Ovary (tissue), 9 donors: ENCODE results near the gene B3GALNT1. TPM values are rescaled to one million over a fixed set of nuclear protein-coding genes. Genes with fewer than 3 reads are reported as not detected.

Experiments used
- DNase-seq, 5 donors: peaks; one replicate each; pipeline ENCODE4 v3.0.0-alpha.2; 2019 to 2020
- H3K27ac ChIP-seq, 2 donors: fragments of 200-600 bp; one replicate each; pipeline versions ENCODE4 v1.5.1 to v1.8.0; 2019 to 2022
- H3K27me3 ChIP-seq: fragments of 200-600 bp; one replicate; pipeline ENCODE4 v1.8.0; 2022
- H3K36me3 ChIP-seq: fragments of 200-600 bp; sonication (generic); one replicate; pipeline ENCODE4 v1.5.1; 2019
- H3K4me1 ChIP-seq: one replicate; pipeline ENCODE4 v1.8.1; 2013; ENCODE audit warnings: mild to moderate bottlenecking, moderate library complexity; ENCODE audit not compliant: insufficient read depth
- H3K4me3 ChIP-seq: fragments of 200-600 bp; sonication (generic); one replicate; pipeline ENCODE4 v1.5.1; 2017
- H3K9me3 ChIP-seq, 2 donors: fragments of 200-600 bp in 1 of 2; sonication (generic) in 1 of 2; one replicate each; pipeline versions ENCODE4 v1.5.1 to v1.8.1; 2013 to 2019; ENCODE audit warnings: mild to moderate bottlenecking in 1 of 2, moderate library complexity in 1 of 2
- EP300 ChIP-seq: sonication (generic); formaldehyde crosslinking; IDR thresholded peaks from one replicate; pipeline ENCODE4 v1.6.1; 2017; ENCODE audit warnings: antibody characterized with exemption
- POLR2A ChIP-seq: fragments of 450-650 bp; IDR thresholded peaks from one replicate; pipeline ENCODE4 v1.6.1; 2017; ENCODE audit warnings: antibody characterized with exemption, mild to moderate bottlenecking, moderate library complexity
- WGBS, 3 donors: extraction: QIAGEN DNeasy Blood & Tissue Kit in 1 of 3; methylation state at CpG; one replicate each; pipeline versions ENCODE4 v1.1.5 to v1.1.7; 2013 to 2017; 5-methylcytosine and 5-hydroxymethylcytosine counted together
- intact Hi-C, 4 donors: fragments of 100-400 bp; cut with DNase I; formaldehyde crosslinking; loops; one replicate each; pipeline versions ENCODE4 v1.11.0 to v1.15.1; 2022 to 2023
- polyA plus RNA-seq, 2 donors: library from polyadenylated mRNA; stranded (reverse); fragments of 200-250 nt in 1 of 2; fragments of 350-450 nt in 1 of 2; fragmentation: Illumina TruSeq in 1 of 2; extraction: RNeasy Lipid Tissue Mini Kit (QIAGEN cat#74804) in 1 of 2; gene quantifications; one replicate each; pipeline ENCODE4 v1.2.3, GENCODE V29; 2013 to 2014
- total RNA-seq, 7 donors: library from RNA; depleted of rRNA in 2 of 7; stranded (reverse); fragments of >200 nt in 2 of 7; fragmentation: NEBNext Ultra II Directional in 3 of 7; extraction: Animal tissue kit (Norgen Biotek cat#: 25700) in 3 of 7; gene quantifications; one replicate each; pipeline versions ENCODE4 v1.1.0 to v1.2.4, GENCODE V29; 2016 to 2023
- TF ChIP-seq, protein P1 (sequence below), 3 donors: fragments of 450-650 bp in 2 of 3; fragments of 200-600 bp in 1 of 3; IDR thresholded peaks; one replicate each; pipeline versions ENCODE4 v1.5.1 to v1.8.0; 2016 to 2022; ENCODE audit warnings: antibody characterized with exemption in 3 of 3, mild to moderate bottlenecking in 1 of 3
- donor health status: DM: no; HTN: no; CAD: no; lungs with moderate emphysema.
- donor health status: DM: no; HTN: no; CAD: no.
- donor health status: Bipolar disorder and iron deficiency.
- donor health status: DM: yes; HTN: yes; CAD: no.
- donor health status: DM: no; HTN: no; CAD: no.
- donor health status: DM: yes; HTN: yes; CAD: no.

Gene B3GALNT1
- total and polyA plus RNA-seq, 9 donors, result 6.4 to 31.0 (median 18.2) TPM

GRCh38 chr3:161096771-161097367 is 8.3 kb downstream of the B3GALNT1 start:
- Histone ChIP-seq H3K36me3 (no peaks in the 10 kb centered on the region), H3K27me3 (no peaks in the 10 kb centered on the region), H3K9me3 (no peaks in the 10 kb centered on the region), H3K4me3 (no peak overlapping the region), H3K4me1 (no peaks in the 10 kb centered on the region), H3K27ac (no peak overlapping the region)
- intact Hi-C loops, result no loop called here
- 78 to 89% (median 81%) methylated on average over 7 of the region's 7 CpGs for WGBS, 3 donors
- TF ChIP-seq, protein P1, sequence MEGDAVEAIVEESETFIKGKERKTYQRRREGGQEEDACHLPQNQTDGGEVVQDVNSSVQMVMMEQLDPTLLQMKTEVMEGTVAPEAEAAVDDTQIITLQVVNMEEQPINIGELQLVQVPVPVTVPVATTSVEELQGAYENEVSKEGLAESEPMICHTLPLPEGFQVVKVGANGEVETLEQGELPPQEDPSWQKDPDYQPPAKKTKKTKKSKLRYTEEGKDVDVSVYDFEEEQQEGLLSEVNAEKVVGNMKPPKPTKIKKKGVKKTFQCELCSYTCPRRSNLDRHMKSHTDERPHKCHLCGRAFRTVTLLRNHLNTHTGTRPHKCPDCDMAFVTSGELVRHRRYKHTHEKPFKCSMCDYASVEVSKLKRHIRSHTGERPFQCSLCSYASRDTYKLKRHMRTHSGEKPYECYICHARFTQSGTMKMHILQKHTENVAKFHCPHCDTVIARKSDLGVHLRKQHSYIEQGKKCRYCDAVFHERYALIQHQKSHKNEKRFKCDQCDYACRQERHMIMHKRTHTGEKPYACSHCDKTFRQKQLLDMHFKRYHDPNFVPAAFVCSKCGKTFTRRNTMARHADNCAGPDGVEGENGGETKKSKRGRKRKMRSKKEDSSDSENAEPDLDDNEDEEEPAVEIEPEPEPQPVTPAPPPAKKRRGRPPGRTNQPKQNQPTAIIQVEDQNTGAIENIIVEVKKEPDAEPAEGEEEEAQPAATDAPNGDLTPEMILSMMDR (IDR thresholded peaks at IDR 0.05), result no peak
- TF ChIP-seq EP300 (no peak), POLR2A (no peak)
- DNase-seq, result no peak

GRCh38 chr3:161093895-161094294 is 11.3 kb downstream of the B3GALNT1 start:
- H3K27ac ChIP-seq, result no peak overlapping the region
- H3K4me3 ChIP-seq, result no peak overlapping the region
- H3K9me3 ChIP-seq, result no peaks in the 10 kb centered on the region
- no peaks in the 10 kb centered on the region for H3K4me1 ChIP-seq
- no peak for DNase-seq
- no peaks in the 10 kb centered on the region for H3K27me3 ChIP-seq
- H3K36me3 ChIP-seq, result no peaks in the 10 kb centered on the region
- intact Hi-C loops, result no loop called here
- TF ChIP-seq POLR2A, result no peak
- TF ChIP-seq, protein P1 (IDR thresholded peaks at IDR 0.05), result no peak
- no peak for TF ChIP-seq EP300

- no peaks in the 10 kb centered on the region for H3K36me3 ChIP-seq
- peaks cover 2% of the 10 kb centered on the region for H3K4me1 ChIP-seq
- no peaks in the 10 kb centered on the region for H3K27me3 ChIP-seq
- 84 to 92% (median 86%) methylated on average over 2 of the region's 2 CpGs for whole genome bisulfite sequencing, 3 donors
- no peak for TF ChIP-seq EP300
- TF ChIP-seq, protein P1 (IDR thresholded peaks at IDR 0.05), result no peak
- no peak for TF ChIP-seq POLR2A
- no peak for DNase-seq
- intact Hi-C loops, result no loop called here
- no peaks in the 10 kb centered on the region for H3K9me3 ChIP-seq
- H3K4me3 ChIP-seq, result no peak overlapping the region
- H3K27ac ChIP-seq, result no peak overlapping the region
Observed at GRCh38 chr3:161084277-161084676, 20.9 kb downstream of the B3GALNT1 start.

GRCh38 chr3:161083131-161083530 is 22.0 kb downstream of the B3GALNT1 start:
- H3K27me3 ChIP-seq, result no peaks in the 10 kb centered on the region
- H3K4me3 ChIP-seq, result no peak overlapping the region
- no peaks in the 10 kb centered on the region for H3K36me3 ChIP-seq
- WGBS, 3 donors, result 96 to 100% (median 99%) methylated on average over 1 of the region's 1 CpG
- H3K27ac ChIP-seq, result no peak overlapping the region
- TF ChIP-seq, protein P1 (IDR thresholded peaks at IDR 0.05), result no peak
- TF ChIP-seq EP300 (no peak), POLR2A (no peak)
- DNase-seq, result no peak
- peaks cover 2% of the 10 kb centered on the region for H3K4me1 ChIP-seq
- no peaks in the 10 kb centered on the region for H3K9me3 ChIP-seq
- intact Hi-C loops, result no loop called here
